WTC11 (cell line): ENCODE data around the gene ADARB2. TPM values are rescaled to one million over a fixed set of nuclear protein-coding genes. Genes with fewer than 3 reads are reported as not detected.

Source experiments
- ATAC-seq: fragments of 200-7000 bp; cut with Tn5 transposase; 2 replicates; pipeline ENCODE4 v1.10.0; 2021; ENCODE audit warnings: mild to moderate bottlenecking, moderate library complexity
- CTCF ChIA-PET: fragments of 300-600 bp; sonication (Branson Sonifier 250); formaldehyde crosslinking; loops from one replicate; lab custom pipeline; 2021; ENCODE audit warnings: antibody characterized with exemption; lab: Charles Lee
- POLR2A ChIA-PET: fragments of 350-600 bp; sonication (Branson Sonifier 250); formaldehyde crosslinking; loops from one replicate; lab custom pipeline; 2021; ENCODE audit warnings: antibody characterized with exemption; lab: Charles Lee
- DNase-seq: peaks from one replicate; pipeline ENCODE4 v3.0.0; 2021; ENCODE audit warnings: low spot score
- H3K27ac Mint-ChIP-seq: 2 replicates; pipeline ENCODE4 v1.8.0; 2021; ENCODE audit warnings: mixed read lengths
- H3K27me3 Mint-ChIP-seq: 2 replicates; pipeline ENCODE4 v1.8.0; 2021; ENCODE audit warnings: low read depth, mild to moderate bottlenecking, moderate library complexity, mixed read lengths
- H3K36me3 Mint-ChIP-seq: 2 replicates; pipeline ENCODE4 v1.8.0; 2021; ENCODE audit warnings: mixed read lengths
- H3K4me1 Mint-ChIP-seq: 2 replicates; pipeline ENCODE4 v1.8.0; 2022; ENCODE audit warnings: mixed read lengths
- H3K4me3 Mint-ChIP-seq: 2 replicates; pipeline ENCODE4 v1.8.0; 2021; ENCODE audit warnings: mild to moderate bottlenecking, moderate library complexity, mixed read lengths
- H3K9me3 Mint-ChIP-seq: 2 replicates; pipeline ENCODE4 v1.8.0; 2021; ENCODE audit warnings: mixed read lengths
- ELF4 ChIP-seq: sonication (generic); formaldehyde crosslinking; IDR thresholded peaks from 2 replicates; pipeline ENCODE4 v1.8.1; 2022; ENCODE audit warnings: low read depth, mild to moderate bottlenecking, moderate library complexity, missing genetic modification reagents
- MXD4 ChIP-seq: fragments of 250-450 bp; sonication (Bioruptor Pico); IDR thresholded peaks from 2 replicates; pipeline ENCODE4 v1.8.0; 2021; ENCODE audit warnings: mild to moderate bottlenecking, moderate library complexity, borderline replicate concordance
- NR3C1 ChIP-seq: sonication (generic); formaldehyde crosslinking; conservative IDR thresholded peaks from 2 replicates; pipeline ENCODE4 v1.8.1; 2023; ENCODE audit warnings: low read depth, mild to moderate bottlenecking, missing genetic modification reagents
- RELA ChIP-seq: sonication (generic); formaldehyde crosslinking; IDR thresholded peaks from 2 replicates; pipeline ENCODE4 v1.8.1; 2022; ENCODE audit warnings: missing genetic modification reagents, mild to moderate bottlenecking, borderline replicate concordance
- SMAD4 ChIP-seq: sonication (generic); formaldehyde crosslinking; IDR thresholded peaks from 2 replicates; pipeline ENCODE4 v1.8.0; 2022; ENCODE audit warnings: mild to moderate bottlenecking, missing genetic modification reagents
- ZBTB21 ChIP-seq: sonication (generic); formaldehyde crosslinking; IDR thresholded peaks from 2 replicates; pipeline ENCODE4 v1.8.1; 2023; ENCODE audit warnings: mild to moderate bottlenecking, missing genetic modification reagents, borderline replicate concordance
- total RNA-seq: library from RNA; stranded (reverse); gene quantifications from 3 replicates; pipeline ENCODE4 v1.2.3, GENCODE V29; 2021
- TF ChIP-seq, protein P1 (sequence below): sonication (generic); formaldehyde crosslinking; IDR thresholded peaks from 2 replicates; pipeline ENCODE4 v1.8.1; 2023; ENCODE audit warnings: mild to moderate bottlenecking, missing genetic modification reagents, moderate library complexity
- TF ChIP-seq, protein P2 (sequence below): fragments of 250-450 bp; sonication (Bioruptor Pico); conservative IDR thresholded peaks from 2 replicates; pipeline ENCODE4 v1.9.0; 2021; ENCODE audit warnings: mild to moderate bottlenecking
- TF ChIP-seq, protein P3 (sequence below): sonication (generic); formaldehyde crosslinking; IDR thresholded peaks from 2 replicates; pipeline ENCODE4 v1.8.0; 2023; ENCODE audit warnings: missing genetic modification reagents, mild to moderate bottlenecking, borderline replicate concordance
- TF ChIP-seq, protein P4 (sequence below): sonication (generic); formaldehyde crosslinking; IDR thresholded peaks from 2 replicates; pipeline ENCODE4 v1.8.1; 2023; ENCODE audit warnings: mild to moderate bottlenecking, missing genetic modification reagents
- TF ChIP-seq, protein P5 (sequence below): fragments of 250-450 bp; sonication (Bioruptor Pico); IDR thresholded peaks from 2 replicates; pipeline ENCODE4 v1.8.0; 2021; ENCODE audit warnings: mild to moderate bottlenecking
- TF ChIP-seq, protein P6 (sequence below): sonication (generic); formaldehyde crosslinking; IDR thresholded peaks from 2 replicates; pipeline ENCODE4 v1.8.1; 2022; ENCODE audit warnings: low read depth, mild to moderate bottlenecking, moderate library complexity, missing genetic modification reagents, borderline replicate concordance

Gene ADARB2
- total RNA-seq, 1 experiment from 2014 or later, result 3.7 TPM

DNA sequence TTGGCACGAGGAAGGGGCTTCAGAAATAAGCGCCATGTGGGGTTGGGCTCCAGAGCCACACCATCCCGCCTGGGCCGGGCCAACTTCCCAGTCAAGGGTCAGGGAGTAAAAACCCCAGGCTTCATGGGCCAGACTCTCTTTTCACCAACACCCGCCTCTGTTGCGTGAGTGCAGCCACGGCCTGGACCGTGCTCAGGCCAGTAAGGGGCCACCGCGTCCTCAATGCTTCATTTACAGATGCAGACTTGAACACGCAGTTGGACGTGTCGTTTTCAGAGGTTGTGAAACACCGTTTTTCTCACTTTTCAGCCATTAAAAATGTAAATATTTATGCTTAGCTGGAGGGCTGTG lies 520.1 kb downstream of the ADARB2 start:
- Mint-ChIP-seq H3K27me3 (no peaks in the 10 kb centered on the region), H3K36me3 (no peaks in the 10 kb centered on the region), H3K4me1 (no peaks in the 10 kb centered on the region), H3K27ac (no peak overlapping the region), H3K4me3 (no peak overlapping the region), H3K9me3 (0 out of 2 replicates have a peak, but pooled peaks cover 4% of the 10 kb centered on the region)
- ChIA-PET POLR2A (no interaction called here), CTCF (no interaction called here)
- ATAC-seq (no peak), DNase-seq (no peak)
- no peak for TF ChIP-seq ELF4 (CRISPR knock-in tag)

DNA sequence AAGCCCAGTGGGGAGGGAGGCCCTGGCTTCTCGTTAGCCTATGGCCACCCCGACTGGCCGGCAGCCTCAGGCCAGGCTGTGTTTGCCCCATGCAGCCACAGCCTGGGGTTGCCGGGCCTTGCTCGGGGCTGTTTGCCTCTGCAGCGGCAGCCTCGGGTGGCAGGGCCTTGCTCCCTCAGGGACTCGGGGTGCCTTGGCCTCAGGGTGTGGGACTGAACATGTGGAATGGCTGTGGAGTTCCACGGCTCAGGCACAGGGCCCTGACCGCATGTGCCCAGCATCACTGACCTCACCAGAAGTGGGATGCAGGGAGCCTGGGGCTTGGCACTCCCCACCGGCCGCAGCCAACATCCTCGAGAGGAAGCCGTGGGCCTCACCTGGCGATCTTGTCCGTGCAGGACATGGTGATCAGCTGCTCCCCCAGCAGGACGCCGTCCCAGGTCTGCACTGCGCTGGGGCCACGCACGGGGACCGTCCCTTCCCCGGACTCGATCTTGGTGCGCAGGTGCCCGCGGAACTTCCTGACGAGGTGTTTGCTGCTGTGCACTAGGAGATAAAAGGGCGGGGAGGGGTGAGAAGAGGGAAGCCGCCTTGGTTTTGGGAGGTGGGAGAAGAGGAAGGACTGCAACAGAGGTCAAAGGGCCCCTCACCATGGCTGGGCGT lies 520.6 kb downstream of the ADARB2 start:
- Mint-ChIP-seq H3K4me3 (no peak overlapping the region), H3K27ac (no peak overlapping the region)
- DNase-seq (no peak), ATAC-seq (no peak)
- POLR2A ChIA-PET, result no interaction called here
- TF ChIP-seq MXD4 (CRISPR knock-in tag), result no peak
- no peak for TF ChIP-seq RELA (CRISPR knock-in tag)
- no peak for TF ChIP-seq NR3C1 (CRISPR knock-in tag)
- TF ChIP-seq, protein P1, sequence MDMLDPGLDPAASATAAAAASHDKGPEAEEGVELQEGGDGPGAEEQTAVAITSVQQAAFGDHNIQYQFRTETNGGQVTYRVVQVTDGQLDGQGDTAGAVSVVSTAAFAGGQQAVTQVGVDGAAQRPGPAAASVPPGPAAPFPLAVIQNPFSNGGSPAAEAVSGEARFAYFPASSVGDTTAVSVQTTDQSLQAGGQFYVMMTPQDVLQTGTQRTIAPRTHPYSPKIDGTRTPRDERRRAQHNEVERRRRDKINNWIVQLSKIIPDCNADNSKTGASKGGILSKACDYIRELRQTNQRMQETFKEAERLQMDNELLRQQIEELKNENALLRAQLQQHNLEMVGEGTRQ (CRISPR knock-in tag), result no peak
- TF ChIP-seq, protein P2, sequence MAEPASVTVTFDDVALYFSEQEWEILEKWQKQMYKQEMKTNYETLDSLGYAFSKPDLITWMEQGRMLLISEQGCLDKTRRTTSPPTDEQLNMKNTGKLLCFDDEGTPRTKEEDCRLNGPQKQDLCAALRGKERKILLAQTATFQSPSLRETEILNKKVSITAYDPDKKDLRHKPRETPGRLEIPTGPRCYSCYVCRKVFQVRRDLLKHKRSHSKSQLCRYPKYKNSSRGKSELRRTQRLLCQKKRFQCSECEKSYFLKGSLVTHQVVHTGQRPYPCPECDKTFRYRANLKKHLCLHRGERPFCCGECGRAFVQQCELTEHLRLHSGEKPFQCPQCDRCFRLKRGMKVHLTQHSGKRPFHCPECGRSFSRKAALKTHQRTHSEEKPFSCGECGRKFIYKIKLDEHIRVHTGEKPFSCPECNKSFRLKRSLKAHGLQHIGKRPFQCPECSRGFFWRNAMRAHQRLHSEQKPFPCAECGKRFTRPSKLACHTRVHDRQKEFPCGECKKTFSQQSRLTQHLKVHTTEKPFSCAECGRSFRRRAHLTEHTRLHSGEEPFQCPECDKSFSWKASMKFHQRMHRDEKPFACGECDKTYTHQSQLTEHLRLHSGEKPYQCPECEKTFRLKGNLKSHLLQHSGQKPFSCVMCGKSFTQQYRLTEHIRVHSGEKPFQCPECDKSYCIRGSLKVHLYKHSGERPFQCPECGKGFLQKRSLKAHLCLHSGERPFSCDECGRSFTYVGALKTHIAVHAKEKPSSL (CRISPR knock-in tag), result no peak
- TF ChIP-seq, protein P3, sequence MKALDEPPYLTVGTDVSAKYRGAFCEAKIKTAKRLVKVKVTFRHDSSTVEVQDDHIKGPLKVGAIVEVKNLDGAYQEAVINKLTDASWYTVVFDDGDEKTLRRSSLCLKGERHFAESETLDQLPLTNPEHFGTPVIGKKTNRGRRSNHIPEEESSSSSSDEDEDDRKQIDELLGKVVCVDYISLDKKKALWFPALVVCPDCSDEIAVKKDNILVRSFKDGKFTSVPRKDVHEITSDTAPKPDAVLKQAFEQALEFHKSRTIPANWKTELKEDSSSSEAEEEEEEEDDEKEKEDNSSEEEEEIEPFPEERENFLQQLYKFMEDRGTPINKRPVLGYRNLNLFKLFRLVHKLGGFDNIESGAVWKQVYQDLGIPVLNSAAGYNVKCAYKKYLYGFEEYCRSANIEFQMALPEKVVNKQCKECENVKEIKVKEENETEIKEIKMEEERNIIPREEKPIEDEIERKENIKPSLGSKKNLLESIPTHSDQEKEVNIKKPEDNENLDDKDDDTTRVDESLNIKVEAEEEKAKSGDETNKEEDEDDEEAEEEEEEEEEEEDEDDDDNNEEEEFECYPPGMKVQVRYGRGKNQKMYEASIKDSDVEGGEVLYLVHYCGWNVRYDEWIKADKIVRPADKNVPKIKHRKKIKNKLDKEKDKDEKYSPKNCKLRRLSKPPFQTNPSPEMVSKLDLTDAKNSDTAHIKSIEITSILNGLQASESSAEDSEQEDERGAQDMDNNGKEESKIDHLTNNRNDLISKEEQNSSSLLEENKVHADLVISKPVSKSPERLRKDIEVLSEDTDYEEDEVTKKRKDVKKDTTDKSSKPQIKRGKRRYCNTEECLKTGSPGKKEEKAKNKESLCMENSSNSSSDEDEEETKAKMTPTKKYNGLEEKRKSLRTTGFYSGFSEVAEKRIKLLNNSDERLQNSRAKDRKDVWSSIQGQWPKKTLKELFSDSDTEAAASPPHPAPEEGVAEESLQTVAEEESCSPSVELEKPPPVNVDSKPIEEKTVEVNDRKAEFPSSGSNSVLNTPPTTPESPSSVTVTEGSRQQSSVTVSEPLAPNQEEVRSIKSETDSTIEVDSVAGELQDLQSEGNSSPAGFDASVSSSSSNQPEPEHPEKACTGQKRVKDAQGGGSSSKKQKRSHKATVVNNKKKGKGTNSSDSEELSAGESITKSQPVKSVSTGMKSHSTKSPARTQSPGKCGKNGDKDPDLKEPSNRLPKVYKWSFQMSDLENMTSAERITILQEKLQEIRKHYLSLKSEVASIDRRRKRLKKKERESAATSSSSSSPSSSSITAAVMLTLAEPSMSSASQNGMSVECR, result no peak
- TF ChIP-seq SMAD4 (CRISPR knock-in tag), result no peak
- no peak for TF ChIP-seq ZBTB21 (CRISPR knock-in tag)
- TF ChIP-seq, protein P4, sequence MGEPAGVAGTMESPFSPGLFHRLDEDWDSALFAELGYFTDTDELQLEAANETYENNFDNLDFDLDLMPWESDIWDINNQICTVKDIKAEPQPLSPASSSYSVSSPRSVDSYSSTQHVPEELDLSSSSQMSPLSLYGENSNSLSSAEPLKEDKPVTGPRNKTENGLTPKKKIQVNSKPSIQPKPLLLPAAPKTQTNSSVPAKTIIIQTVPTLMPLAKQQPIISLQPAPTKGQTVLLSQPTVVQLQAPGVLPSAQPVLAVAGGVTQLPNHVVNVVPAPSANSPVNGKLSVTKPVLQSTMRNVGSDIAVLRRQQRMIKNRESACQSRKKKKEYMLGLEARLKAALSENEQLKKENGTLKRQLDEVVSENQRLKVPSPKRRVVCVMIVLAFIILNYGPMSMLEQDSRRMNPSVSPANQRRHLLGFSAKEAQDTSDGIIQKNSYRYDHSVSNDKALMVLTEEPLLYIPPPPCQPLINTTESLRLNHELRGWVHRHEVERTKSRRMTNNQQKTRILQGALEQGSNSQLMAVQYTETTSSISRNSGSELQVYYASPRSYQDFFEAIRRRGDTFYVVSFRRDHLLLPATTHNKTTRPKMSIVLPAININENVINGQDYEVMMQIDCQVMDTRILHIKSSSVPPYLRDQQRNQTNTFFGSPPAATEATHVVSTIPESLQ (CRISPR knock-in tag), result no peak
- TF ChIP-seq, protein P5, sequence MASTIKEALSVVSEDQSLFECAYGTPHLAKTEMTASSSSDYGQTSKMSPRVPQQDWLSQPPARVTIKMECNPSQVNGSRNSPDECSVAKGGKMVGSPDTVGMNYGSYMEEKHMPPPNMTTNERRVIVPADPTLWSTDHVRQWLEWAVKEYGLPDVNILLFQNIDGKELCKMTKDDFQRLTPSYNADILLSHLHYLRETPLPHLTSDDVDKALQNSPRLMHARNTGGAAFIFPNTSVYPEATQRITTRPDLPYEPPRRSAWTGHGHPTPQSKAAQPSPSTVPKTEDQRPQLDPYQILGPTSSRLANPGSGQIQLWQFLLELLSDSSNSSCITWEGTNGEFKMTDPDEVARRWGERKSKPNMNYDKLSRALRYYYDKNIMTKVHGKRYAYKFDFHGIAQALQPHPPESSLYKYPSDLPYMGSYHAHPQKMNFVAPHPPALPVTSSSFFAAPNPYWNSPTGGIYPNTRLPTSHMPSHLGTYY, result no peak
- no peak for TF ChIP-seq ELF4 (CRISPR knock-in tag)
- TF ChIP-seq, protein P6, sequence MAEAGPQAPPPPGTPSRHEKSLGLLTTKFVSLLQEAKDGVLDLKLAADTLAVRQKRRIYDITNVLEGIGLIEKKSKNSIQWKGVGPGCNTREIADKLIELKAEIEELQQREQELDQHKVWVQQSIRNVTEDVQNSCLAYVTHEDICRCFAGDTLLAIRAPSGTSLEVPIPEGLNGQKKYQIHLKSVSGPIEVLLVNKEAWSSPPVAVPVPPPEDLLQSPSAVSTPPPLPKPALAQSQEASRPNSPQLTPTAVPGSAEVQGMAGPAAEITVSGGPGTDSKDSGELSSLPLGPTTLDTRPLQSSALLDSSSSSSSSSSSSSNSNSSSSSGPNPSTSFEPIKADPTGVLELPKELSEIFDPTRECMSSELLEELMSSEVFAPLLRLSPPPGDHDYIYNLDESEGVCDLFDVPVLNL (CRISPR knock-in tag), result no peak
- TF ChIP-seq, all 79 proteins: peak for 0
- CTCF ChIA-PET, result no interaction called here
- Mint-ChIP-seq H3K27me3 (no peaks in the 10 kb centered on the region), H3K9me3 (no peaks in the 10 kb centered on the region), H3K36me3 (no peaks in the 10 kb centered on the region), H3K4me1 (no peaks in the 10 kb centered on the region)
